Measurements from ENCODE around the gene CRKL. TPM values are rescaled to one million over a fixed set of nuclear protein-coding genes. Genes with fewer than 3 reads are reported as not detected.

CRKL gene
- total RNA-seq, 1 experiment from 2014 or later: 30.6 TPM

DNA sequence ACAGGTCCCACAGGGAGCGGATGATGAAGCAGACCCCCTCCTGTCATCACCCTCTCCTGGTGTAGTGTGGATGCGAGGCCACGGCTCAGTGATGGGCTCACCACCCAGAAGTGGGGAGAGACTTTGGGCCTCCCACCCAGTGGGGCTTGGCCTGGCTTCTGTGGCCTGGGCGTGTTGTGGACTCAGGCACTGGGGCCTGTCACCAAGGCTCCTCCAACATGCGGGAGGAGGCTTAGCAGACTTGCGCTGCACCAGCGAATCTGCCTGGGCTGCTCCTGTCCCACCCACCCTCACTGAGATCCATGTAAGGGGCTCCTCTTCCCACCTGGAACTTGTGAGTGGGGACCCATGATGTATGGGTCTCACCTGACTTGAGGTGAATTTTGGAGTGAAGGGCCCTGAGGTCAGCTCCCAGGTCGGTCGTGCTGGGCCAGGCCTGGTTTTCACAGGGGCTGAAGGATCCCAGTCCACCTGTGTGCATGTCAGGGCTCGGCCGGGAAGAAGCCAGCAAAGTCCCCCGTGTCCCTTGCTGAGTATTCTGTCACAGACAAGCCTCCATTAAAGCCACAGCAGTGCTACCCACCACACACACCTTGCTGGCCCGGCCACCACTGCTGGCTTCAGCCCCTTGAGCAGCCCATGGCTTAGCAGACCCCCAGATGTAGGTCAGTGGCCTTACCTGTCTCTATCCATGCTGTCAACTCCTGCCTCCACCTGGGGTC is 80.5 kb downstream of the CRKL start:
- DNase-seq (ENCODE audit: low read depth): no peak
- in situ Hi-C loops (cut with HindIII; ENCODE audit: low pct_unique_long_range_greater_than_20kb, low sequenced_read_pairs): no loop called here

- in situ Hi-C loops (cut with HindIII; ENCODE audit: low pct_unique_long_range_greater_than_20kb, low sequenced_read_pairs): no loop called here
- no peak for DNase-seq (ENCODE audit: low read depth)
These were observed 81.5 kb downstream of the CRKL start for GRCh38 chr22:20998411-20999336.

GRCh38 chr22:20999350-21000206 is 82.4 kb downstream of the CRKL start:
- DNase-seq (ENCODE audit: low read depth): no peak
- in situ Hi-C loops (cut with HindIII; ENCODE audit: low pct_unique_long_range_greater_than_20kb, low sequenced_read_pairs): no loop called here

DNA sequence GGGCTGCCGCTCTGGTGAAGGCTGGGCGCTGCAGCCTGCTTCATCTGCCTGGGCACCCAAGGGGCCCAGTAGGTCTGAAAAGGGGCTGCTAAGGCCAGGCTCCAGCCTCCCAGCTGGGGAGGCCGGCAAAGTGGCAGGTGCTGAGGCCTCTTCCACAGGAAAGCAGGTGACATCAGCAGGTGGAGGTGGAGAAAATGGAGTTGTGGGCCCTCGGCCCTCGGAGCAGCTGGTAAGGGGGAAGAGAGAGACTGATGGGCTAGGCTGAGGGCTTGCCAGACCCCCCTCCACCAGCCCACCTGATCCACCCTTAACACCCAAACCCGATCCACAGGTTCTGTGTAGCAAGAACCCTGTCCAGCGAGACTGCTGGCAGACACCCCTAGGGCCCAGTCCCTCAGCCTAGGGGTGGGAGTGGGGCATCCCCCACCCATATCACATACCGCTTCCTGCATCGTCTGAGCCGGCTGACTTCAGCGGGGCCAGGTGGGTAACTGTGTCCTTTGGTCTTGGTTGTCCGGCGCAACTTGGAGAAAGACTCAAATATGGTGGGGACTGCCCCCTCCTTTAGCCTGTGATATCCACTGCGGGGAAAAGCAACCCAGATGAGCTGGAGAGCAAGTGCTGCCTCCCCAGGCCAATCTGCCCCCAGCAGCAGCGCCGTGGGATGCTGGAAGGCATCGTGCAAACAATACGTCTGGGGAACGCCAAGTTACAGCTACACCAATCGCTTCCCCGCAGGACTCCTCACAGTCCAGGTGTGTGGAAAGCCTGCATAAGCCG is 83.2 kb downstream of the CRKL start:
- no peak for DNase-seq (ENCODE audit: low read depth)
- in situ Hi-C loops (cut with HindIII; ENCODE audit: low pct_unique_long_range_greater_than_20kb, low sequenced_read_pairs): no loop called here

DNA sequence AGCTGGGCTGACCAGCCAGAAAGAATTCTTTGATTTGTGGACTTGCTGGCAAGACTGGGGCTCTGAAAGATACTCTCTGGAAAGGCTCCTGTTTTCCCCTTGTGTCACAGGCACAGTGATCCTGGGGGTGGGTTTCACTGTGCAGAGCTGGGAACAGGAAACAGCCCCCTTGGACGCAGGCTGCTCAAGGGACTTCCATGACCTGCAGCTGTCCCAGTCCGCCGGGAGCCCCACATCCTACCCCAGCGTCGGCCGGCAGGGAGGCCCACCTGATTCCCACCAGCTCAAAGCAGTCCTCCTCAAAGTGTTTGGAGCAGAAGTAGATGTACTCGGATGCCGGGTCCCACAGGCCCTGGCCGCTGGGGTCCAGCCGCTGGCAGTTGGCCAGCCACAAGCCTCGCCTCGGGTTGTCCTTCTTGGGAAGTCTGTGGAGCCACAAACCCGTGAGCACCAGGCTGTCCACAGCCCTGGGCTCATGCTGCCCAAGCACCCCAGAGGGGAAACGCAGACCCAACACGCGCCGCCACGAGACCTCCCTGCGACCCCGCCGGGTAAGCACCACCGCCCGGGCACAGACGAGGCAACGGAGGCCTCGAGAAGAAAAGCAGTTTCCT is 83.9 kb downstream of the CRKL start:
- no peak for DNase-seq (ENCODE audit: low read depth)
- in situ Hi-C loops (cut with HindIII; ENCODE audit: low pct_unique_long_range_greater_than_20kb, low sequenced_read_pairs): no loop called here

GRCh38 chr22:21001601-21002325 is 84.6 kb downstream of the CRKL start, which contains the start of gene THAP7:
THAP7 (minus strand) TSS chr22:21002118; CDS start chr22:21001911, 207 bp downstream.
- in situ Hi-C loops (cut with HindIII; ENCODE audit: low pct_unique_long_range_greater_than_20kb, low sequenced_read_pairs): no loop called here
- peak; percentile 97 for DNase-seq (ENCODE audit: low read depth)

Other genes with a start within 250 kb of the CRKL start
- not detected in 2 replicates for gene SERPIND1, start 143.3 kb upstream of the CRKL start, total RNA-seq (2014; rRNA removed; shearing (Covaris generic); ENCODE audit: low replicate concordance)
- gene PI4KA, start 58.6 kb upstream of the CRKL start, total RNA-seq (2014; rRNA removed; shearing (Covaris generic); ENCODE audit: low replicate concordance): 29.9 and 38.0 TPM in 2 replicates
- 6.9 and 9.6 TPM in 2 replicates for gene SNAP29, start 58.4 kb upstream of the CRKL start, total RNA-seq (2014; rRNA removed; shearing (Covaris generic); ENCODE audit: low replicate concordance)
- gene AIFM3, start 49.8 kb downstream of the CRKL start, total RNA-seq (2014; rRNA removed; shearing (Covaris generic); ENCODE audit: low replicate concordance): 9.6 and 10.9 TPM in 2 replicates
- 27.5 and 50.7 TPM in 2 replicates for gene LZTR1, start 64.9 kb downstream of the CRKL start, total RNA-seq (2014; rRNA removed; shearing (Covaris generic); ENCODE audit: low replicate concordance)
- 55.0 and 75.9 TPM in 2 replicates for gene THAP7, start 84.7 kb downstream of the CRKL start, total RNA-seq (2014; rRNA removed; shearing (Covaris generic); ENCODE audit: low replicate concordance)
- 8.6 and 9.2 TPM in 2 replicates for gene P2RX6, start 97.8 kb downstream of the CRKL start, total RNA-seq (2014; rRNA removed; shearing (Covaris generic); ENCODE audit: low replicate concordance)
- gene SLC7A4, start 115.2 kb downstream of the CRKL start, total RNA-seq (2014; rRNA removed; shearing (Covaris generic); ENCODE audit: low replicate concordance): not detected in 2 replicates
- not detected in 2 replicates for gene LRRC74B, start 128.5 kb downstream of the CRKL start, total RNA-seq (2014; rRNA removed; shearing (Covaris generic); ENCODE audit: low replicate concordance)